ENCODE results near the gene PLVAP. TPM values are rescaled to one million over a fixed set of nuclear protein-coding genes. Genes with fewer than 3 reads are reported as not detected.

The PLVAP gene
- total and polyA plus RNA-seq, 9 of the 15 experiments (the other 6 are each of a cell fraction or from before 2014, with no cell fraction given) = 0.09 to 0.84 (median 0.51) TPM; not detected in 4

- TF ChIP-seq, protein P1, sequence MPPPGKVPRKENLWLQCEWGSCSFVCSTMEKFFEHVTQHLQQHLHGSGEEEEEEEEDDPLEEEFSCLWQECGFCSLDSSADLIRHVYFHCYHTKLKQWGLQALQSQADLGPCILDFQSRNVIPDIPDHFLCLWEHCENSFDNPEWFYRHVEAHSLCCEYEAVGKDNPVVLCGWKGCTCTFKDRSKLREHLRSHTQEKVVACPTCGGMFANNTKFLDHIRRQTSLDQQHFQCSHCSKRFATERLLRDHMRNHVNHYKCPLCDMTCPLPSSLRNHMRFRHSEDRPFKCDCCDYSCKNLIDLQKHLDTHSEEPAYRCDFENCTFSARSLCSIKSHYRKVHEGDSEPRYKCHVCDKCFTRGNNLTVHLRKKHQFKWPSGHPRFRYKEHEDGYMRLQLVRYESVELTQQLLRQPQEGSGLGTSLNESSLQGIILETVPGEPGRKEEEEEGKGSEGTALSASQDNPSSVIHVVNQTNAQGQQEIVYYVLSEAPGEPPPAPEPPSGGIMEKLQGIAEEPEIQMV (tag; conservative IDR thresholded peaks at IDR 0.05; ENCODE audit: low read depth) = peak; percentile 99
- TF ChIP-seq NFIC (IDR thresholded peaks at IDR 0.05) = peak; percentile 48; the same call in 1 of the 2 replicates
- no peak for TF ChIP-seq MCM5 (IDR thresholded peaks at IDR 0.05; ENCODE audit: low read depth)
- peak; percentile 48; the same call in 1 of the 2 replicates for TF ChIP-seq ESRRA (IDR thresholded peaks at IDR 0.05; ENCODE audit: borderline replicate concordance, low read depth)
- TF ChIP-seq ZNF354B (CRISPR knock-in tag; IDR thresholded peaks at IDR 0.05) = no peak
- peak; percentile 97 for TF ChIP-seq GATAD2B (IDR thresholded peaks at IDR 0.05; ENCODE audit: borderline replicate concordance)
- no peak for TF ChIP-seq COPS2 (conservative IDR thresholded peaks at IDR 0.05)
- TF ChIP-seq SMARCE1 (IDR thresholded peaks at IDR 0.05) = 0 out of 2 replicates have a peak, but pooled peaks have one; percentile 30
- no peak for TF ChIP-seq MCM2 (IDR thresholded peaks at IDR 0.05; ENCODE audit: low read depth)
- TF ChIP-seq ZKSCAN3 (CRISPR knock-in tag; IDR thresholded peaks at IDR 0.05) = no peak
- no peak for TF ChIP-seq EHMT2 (IDR thresholded peaks at IDR 0.05)
- TF ChIP-seq SRSF7 (optimal IDR thresholded peaks at IDR 0.05; ENCODE audit: low read depth, low read length) = no peak
- TF ChIP-seq MNT (conservative IDR thresholded peaks at IDR 0.05) = peak; percentile 59 to 84; a peak in 3 of 4 replicates
- peak; percentile 46 for TF ChIP-seq EGR1 (conservative IDR thresholded peaks at IDR 0.05)
- peak; percentile 43; the same call in 1 of the 2 replicates for TF ChIP-seq C11orf30 (IDR thresholded peaks at IDR 0.05; ENCODE audit: low read depth)
- TF ChIP-seq JUND (IDR thresholded peaks at IDR 0.05; ENCODE audit: borderline replicate concordance, low read depth, low read length) = peak; percentile 91
- TF ChIP-seq JUND (tag; IDR thresholded peaks at IDR 0.05; ENCODE audit: borderline replicate concordance, low read depth, low read length) = peak; percentile 79; the same call in 1 of the 3 replicates
- peak; percentile 90 for TF ChIP-seq HNRNPL (IDR thresholded peaks at IDR 0.05; ENCODE audit: low read depth, low read length)
- peak; percentile 71 for TF ChIP-seq SAP30 (IDR thresholded peaks at IDR 0.05; ENCODE audit: borderline replicate concordance, insufficient read depth, low read depth, low read length, poor library complexity, severe bottlenecking)
- 0 out of 2 replicates have a peak, but pooled peaks have one; percentile 31 for TF ChIP-seq SRSF1 (IDR thresholded peaks at IDR 0.05; ENCODE audit: low read depth, low read length)
- TF ChIP-seq E4F1 (CRISPR knock-in tag; IDR thresholded peaks at IDR 0.05; ENCODE audit: borderline replicate concordance) = no peak
These were observed 42.4 kb downstream of the PLVAP start, which contains the start of gene ANO8 (continued) for GRCh38 chr19:17334414-17335409.

Measured in K562 (cell line).